Memory B cell (primary cell): Measurements from ENCODE around the gene CHIC1.
A peak's percentile ranks its signal among the peaks of the same experiment; 100 is the strongest.
"Not testable (repeated sequence)": the region's sequence is repeated elsewhere in the genome, so short reads cannot be mapped to it uniquely, and the experiment has no call there.

Source experiments
- ATAC-seq: fragments of 150-1000 bp; cut with Tn5 transposase; 2 replicates; pipeline ENCODE4 v1.10.0; 2021; ENCODE audit warnings: low read depth, mild to moderate bottlenecking, moderate library complexity
- DNase-seq, 2 donors: peaks; one replicate each; pipeline ENCODE4 v3.0.0; 2022; ENCODE audit warnings: low spot score in 2 of 2
- H3K27ac Mint-ChIP-seq: one replicate; pipeline ENCODE4 v1.8.0; 2022; ENCODE audit warnings: mild to moderate bottlenecking, moderate library complexity, mixed read lengths
- H3K27me3 Mint-ChIP-seq: one replicate; pipeline ENCODE4 v1.8.0; 2022; ENCODE audit warnings: mixed read lengths
- H3K36me3 Mint-ChIP-seq: one replicate; pipeline ENCODE4 v1.8.0; 2022; ENCODE audit warnings: mild to moderate bottlenecking, mixed read lengths
- H3K4me1 Mint-ChIP-seq: one replicate; pipeline ENCODE4 v1.8.0; 2022; ENCODE audit warnings: mixed read lengths
- H3K4me3 Mint-ChIP-seq: one replicate; pipeline ENCODE4 v1.8.0; 2022; ENCODE audit warnings: mild to moderate bottlenecking, moderate library complexity, mixed read lengths
- H3K9me3 Mint-ChIP-seq: one replicate; pipeline ENCODE4 v1.8.0; 2022; ENCODE audit warnings: mixed read lengths

CHIC1 gene

GRCh38 chrX:73562984-73563737 lies at the start of gene CHIC1:
TSS of gene CHIC1 (plus strand) at chrX:73563197. CDS start at chrX:73563285, 88 bp downstream.
- no peaks in the 10 kb centered on the region for H3K9me3 Mint-ChIP-seq
- DNase-seq (peak; percentile 53 to 62), ATAC-seq (peak; percentile 74)
- peaks cover 14% of the 10 kb centered on the region for H3K4me1 Mint-ChIP-seq
- peak within 1 kb of the TSS; percentile 92 for H3K4me3 Mint-ChIP-seq
- peak within 1 kb of the TSS; percentile 98 for H3K27ac Mint-ChIP-seq
- no peaks in the 10 kb centered on the region for H3K27me3 Mint-ChIP-seq
- H3K36me3 Mint-ChIP-seq = peaks cover 3% of the 10 kb centered on the region

- not testable (repeated sequence) for H3K4me3 Mint-ChIP-seq, ATAC-seq, H3K36me3 Mint-ChIP-seq, H3K27me3 Mint-ChIP-seq, H3K4me1 Mint-ChIP-seq, DNase-seq, H3K27ac Mint-ChIP-seq, H3K9me3 Mint-ChIP-seq
These were observed 40.2 kb upstream of the CHIC1 start for GRCh38 chrX:73522823-73523222.

- Mint-ChIP-seq H3K4me1 (no peaks in the 10 kb centered on the region), H3K27ac (no peak overlapping the region), H3K36me3 (peaks cover 8% of the 10 kb centered on the region), H3K27me3 (no peaks in the 10 kb centered on the region), H3K9me3 (peaks cover 14% of the 10 kb centered on the region), H3K4me3 (no peak overlapping the region)
- DNase-seq (no peak), ATAC-seq (no peak)
These were observed 38.1 kb upstream of the CHIC1 start for GRCh38 chrX:73524906-73525305.

GRCh38 chrX:73525928-73526690 lies 36.9 kb upstream of the CHIC1 start:
- H3K27me3 Mint-ChIP-seq = no peaks in the 10 kb centered on the region
- peaks cover 19% of the 10 kb centered on the region for H3K9me3 Mint-ChIP-seq
- peaks cover 13% of the 10 kb centered on the region for H3K36me3 Mint-ChIP-seq
- ATAC-seq (no peak), DNase-seq (no peak)
- H3K4me3 Mint-ChIP-seq = no peak overlapping the region
- no peaks in the 10 kb centered on the region for H3K4me1 Mint-ChIP-seq
- H3K27ac Mint-ChIP-seq = no peak overlapping the region

- H3K4me3 Mint-ChIP-seq, DNase-seq, H3K4me1 Mint-ChIP-seq, ATAC-seq, H3K27me3 Mint-ChIP-seq, H3K27ac Mint-ChIP-seq: not testable (repeated sequence)
- peaks cover 25% of the 10 kb centered on the region for H3K36me3 Mint-ChIP-seq
- peaks cover 28% of the 10 kb centered on the region for H3K9me3 Mint-ChIP-seq
These were observed 31.3 kb upstream of the CHIC1 start for GRCh38 chrX:73531655-73532054.

GRCh38 chrX:73556159-73556558 lies 6.8 kb upstream of the CHIC1 start:
- no peak overlapping the region for H3K4me3 Mint-ChIP-seq
- no peaks in the 10 kb centered on the region for H3K27me3 Mint-ChIP-seq
- peaks cover 4% of the 10 kb centered on the region for H3K4me1 Mint-ChIP-seq
- no peak for DNase-seq
- ATAC-seq = no peak
- H3K9me3 Mint-ChIP-seq = no peaks in the 10 kb centered on the region
- H3K36me3 Mint-ChIP-seq = peaks cover 5% of the 10 kb centered on the region
- no peak overlapping the region for H3K27ac Mint-ChIP-seq

- no peak overlapping the region for H3K27ac Mint-ChIP-seq
- no peak overlapping the region for H3K4me3 Mint-ChIP-seq
- no peak for ATAC-seq
- no peaks in the 10 kb centered on the region for H3K9me3 Mint-ChIP-seq
- H3K27me3 Mint-ChIP-seq = no peaks in the 10 kb centered on the region
- peaks cover 14% of the 10 kb centered on the region for H3K4me1 Mint-ChIP-seq
- DNase-seq = no peak
- H3K36me3 Mint-ChIP-seq = peaks cover 3% of the 10 kb centered on the region
These were observed 1.2 kb upstream of the CHIC1 start for GRCh38 chrX:73561801-73562200.

- no peak for DNase-seq
- Mint-ChIP-seq H3K9me3 (no peaks in the 10 kb centered on the region), H3K27me3 (no peaks in the 10 kb centered on the region), H3K4me3 (peak overlapping the region; percentile 92), H3K4me1 (peaks cover 14% of the 10 kb centered on the region), H3K27ac (peak overlapping the region; percentile 98), H3K36me3 (peaks cover 3% of the 10 kb centered on the region)
- peak; percentile 3 for ATAC-seq
These were observed 539 bp upstream of the CHIC1 start for GRCh38 chrX:73562458-73562857.

- H3K27ac Mint-ChIP-seq = peak overlapping the region; percentile 98
- H3K4me3 Mint-ChIP-seq = peak overlapping the region; percentile 92
These were observed 706 bp downstream of the CHIC1 start for GRCh38 chrX:73563738-73564068.

GRCh38 chrX:73577361-73577760 lies 14.4 kb downstream of the CHIC1 start:
- Mint-ChIP-seq H3K4me3 (no peak overlapping the region), H3K27ac (no peak overlapping the region), H3K4me1 (peaks cover 4% of the 10 kb centered on the region), H3K36me3 (peaks cover 14% of the 10 kb centered on the region), H3K9me3 (no peaks in the 10 kb centered on the region), H3K27me3 (no peaks in the 10 kb centered on the region)
- no peak for ATAC-seq
- DNase-seq = no peak

More at GRCh38 chrX:73563738-73564068, 706 bp downstream of the CHIC1 start:
- H3K27me3 Mint-ChIP-seq = no peaks in the 10 kb centered on the region
- DNase-seq (peak in 1 of 2 donors; percentile 11), ATAC-seq (no peak)
- no peaks in the 10 kb centered on the region for H3K9me3 Mint-ChIP-seq
- H3K36me3 Mint-ChIP-seq = peaks cover 3% of the 10 kb centered on the region
- peaks cover 14% of the 10 kb centered on the region for H3K4me1 Mint-ChIP-seq

- Mint-ChIP-seq H3K27me3 (no peaks in the 10 kb centered on the region), H3K36me3 (peaks cover 5% of the 10 kb centered on the region), H3K4me3 (no peak overlapping the region), H3K4me1 (no peaks in the 10 kb centered on the region), H3K9me3 (no peaks in the 10 kb centered on the region), H3K27ac (no peak overlapping the region)
- DNase-seq (no peak), ATAC-seq (no peak)
These were observed 18.1 kb downstream of the CHIC1 start for GRCh38 chrX:73581002-73581628.

GRCh38 chrX:73597758-73598157 lies 34.8 kb downstream of the CHIC1 start:
- H3K4me3 Mint-ChIP-seq, ATAC-seq, H3K27ac Mint-ChIP-seq, H3K9me3 Mint-ChIP-seq, DNase-seq, H3K27me3 Mint-ChIP-seq, H3K4me1 Mint-ChIP-seq: not testable (repeated sequence)
- H3K36me3 Mint-ChIP-seq = peaks cover 35% of the 10 kb centered on the region

GRCh38 chrX:73615022-73615421 lies 52.0 kb downstream of the CHIC1 start:
- no peaks in the 10 kb centered on the region for H3K27me3 Mint-ChIP-seq
- no peak overlapping the region for H3K27ac Mint-ChIP-seq
- no peak for DNase-seq
- no peak overlapping the region for H3K4me3 Mint-ChIP-seq
- H3K9me3 Mint-ChIP-seq = peaks cover 10% of the 10 kb centered on the region
- ATAC-seq = no peak
- H3K36me3 Mint-ChIP-seq = peaks cover 38% of the 10 kb centered on the region
- H3K4me1 Mint-ChIP-seq = peaks cover 10% of the 10 kb centered on the region

- not testable (repeated sequence) for ATAC-seq, H3K4me1 Mint-ChIP-seq, H3K27me3 Mint-ChIP-seq, H3K4me3 Mint-ChIP-seq, DNase-seq, H3K27ac Mint-ChIP-seq
- Mint-ChIP-seq H3K36me3 (peaks cover 44% of the 10 kb centered on the region), H3K9me3 (peaks cover 17% of the 10 kb centered on the region)
These were observed 78.7 kb downstream of the CHIC1 start for GRCh38 chrX:73641669-73642068.
